NCI-H748 (cell line): ENCODE data around the gene NT5E.

Source experiments
- DNase-seq: peaks from one replicate; lab custom pipeline; 2025; ENCODE audit not compliant: unreplicated experiment; lab: John Stamatoyannopoulos, UW

The NT5E gene

GRCh38 chr6:85459224-85459901, 9.5 kb downstream of the NT5E start:
- DNase-seq: no peak

DNA sequence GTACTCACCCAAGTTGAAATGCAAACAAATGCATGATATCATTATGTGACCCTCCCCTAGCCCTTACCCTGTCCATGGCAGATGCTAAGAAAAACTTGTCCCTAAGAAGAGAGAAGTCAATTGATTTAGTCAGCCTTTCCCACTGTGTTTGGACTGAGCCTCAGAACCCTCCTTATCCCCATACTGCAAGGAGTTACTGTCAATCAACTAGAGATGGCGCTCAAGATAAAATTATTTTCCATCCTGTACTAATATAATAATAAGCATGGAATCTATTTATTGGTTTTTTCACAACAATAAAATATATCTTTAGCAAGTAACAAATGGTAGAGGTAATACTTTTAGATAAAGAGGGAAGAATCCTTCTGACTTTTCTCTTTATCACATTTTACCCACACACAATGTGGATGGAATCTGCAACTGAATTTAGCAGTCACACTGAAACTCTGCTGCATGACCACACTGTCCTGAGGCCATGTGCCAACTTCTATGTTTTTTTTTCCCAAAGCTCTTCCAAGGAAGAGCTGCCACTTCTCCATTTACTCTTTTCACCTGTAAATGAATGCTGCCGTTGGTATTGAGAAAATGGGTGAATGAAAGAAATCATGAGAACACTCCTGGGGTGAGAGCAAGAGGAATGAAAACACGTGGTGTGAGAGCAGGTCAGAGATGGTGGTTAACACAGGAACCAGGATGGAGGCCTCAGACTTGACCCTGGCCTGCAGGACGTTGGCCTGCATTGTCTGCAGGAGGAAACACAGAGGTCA, 10.5 kb downstream of the NT5E start:
- DNase-seq: no peak

- no peak for DNase-seq
Observed at GRCh38 chr6:85460921-85461797, 11.3 kb downstream of the NT5E start.

GRCh38 chr6:85461798-85462170, 11.9 kb downstream of the NT5E start:
- no peak for DNase-seq

GRCh38 chr6:85462673-85463072, 12.8 kb downstream of the NT5E start:
- no peak for DNase-seq

DNA sequence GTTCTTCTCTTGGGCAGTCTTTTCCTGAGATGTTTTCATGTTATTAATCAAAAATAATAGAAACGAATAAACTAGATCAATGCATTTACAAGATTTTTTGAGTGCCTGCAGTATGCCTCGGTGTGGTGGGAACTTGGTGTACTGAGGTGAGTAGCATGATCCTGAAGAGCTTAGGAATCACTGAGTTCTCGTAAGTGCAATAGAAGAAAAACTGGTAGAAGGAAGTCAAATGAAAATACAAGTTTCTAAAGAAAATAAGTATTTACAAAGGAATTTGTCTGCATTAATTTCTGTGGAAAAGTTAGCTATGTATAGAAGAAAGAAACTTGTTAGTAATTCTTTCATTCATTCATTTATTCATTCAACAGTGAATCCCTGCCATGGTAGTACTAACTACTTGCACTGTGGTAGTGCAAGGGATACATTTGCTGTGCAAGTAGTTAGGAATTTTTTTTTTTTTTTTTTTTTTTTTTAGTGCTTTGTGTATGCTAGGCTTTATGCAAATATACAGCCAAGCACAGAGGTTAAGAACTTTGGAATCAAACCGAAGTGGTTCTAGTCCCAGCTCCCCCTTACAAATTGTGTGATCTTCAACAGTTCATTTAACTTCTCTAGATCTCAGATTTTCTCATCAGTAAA, 13.9 kb downstream of the NT5E start:
- no peak for DNase-seq

GRCh38 chr6:85464260-85464644, 14.4 kb downstream of the NT5E start:
- no peak for DNase-seq

DNA sequence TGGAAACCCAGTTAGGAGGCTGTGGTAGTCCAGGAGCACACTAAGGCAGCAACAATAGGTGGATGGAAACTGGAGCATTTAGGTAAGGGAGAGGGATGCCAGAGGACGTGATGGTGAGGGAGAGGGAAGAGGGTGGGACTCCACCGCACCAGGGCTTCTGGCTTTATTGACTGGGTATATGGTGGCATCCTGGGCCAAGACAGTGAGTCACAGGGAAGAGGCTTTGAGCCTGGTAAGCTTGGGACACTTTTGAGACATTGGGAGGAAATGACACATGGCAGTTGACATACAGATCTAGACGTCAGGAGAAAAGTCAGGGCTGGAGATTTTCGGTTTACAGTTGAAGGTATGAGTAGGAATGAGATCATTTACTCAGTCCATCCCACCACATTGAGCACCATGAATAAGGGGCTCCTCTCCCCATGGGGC, 14.9 kb downstream of the NT5E start:
- DNase-seq: no peak

DNA sequence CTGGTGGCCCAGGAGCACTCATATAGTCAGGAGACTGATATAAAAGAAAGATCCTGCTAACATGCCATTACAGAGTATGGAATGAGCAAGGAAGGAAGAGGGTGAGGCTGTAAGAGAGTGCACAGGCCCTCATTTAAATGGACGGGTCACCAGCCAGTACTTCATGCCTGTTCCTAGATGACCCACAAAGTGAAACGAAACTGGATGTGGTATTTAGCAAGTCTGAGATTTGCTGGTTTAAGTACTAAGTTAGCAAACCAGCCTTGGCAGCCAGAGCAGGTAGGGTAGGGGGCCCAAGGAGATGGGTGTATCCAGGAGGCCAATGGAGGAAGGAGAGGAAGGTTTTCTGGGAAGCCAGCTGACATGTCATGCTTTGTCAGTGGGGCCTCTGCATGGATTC, 15.9 kb downstream of the NT5E start:
- no peak for DNase-seq

DNA sequence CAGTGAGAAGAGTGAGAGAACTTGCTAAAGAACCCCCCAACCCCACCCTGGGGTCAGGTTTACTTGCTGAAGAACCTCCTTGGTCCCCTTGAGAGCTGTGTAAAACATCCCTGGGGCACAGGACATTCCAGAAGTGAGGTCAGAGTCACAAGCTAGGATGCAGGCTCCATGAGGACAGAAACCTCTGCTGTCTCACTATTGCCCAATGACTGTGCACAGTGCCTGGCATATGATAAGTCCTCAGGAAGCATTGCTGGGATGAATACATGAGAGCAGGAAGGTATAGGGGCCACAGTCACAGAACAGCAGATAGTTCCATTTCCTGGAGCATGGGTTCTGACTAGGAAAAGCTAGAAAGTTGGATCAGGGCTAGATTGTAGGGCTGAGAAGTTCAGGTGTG, 18.4 kb downstream of the NT5E start:
- no peak for DNase-seq

DNA sequence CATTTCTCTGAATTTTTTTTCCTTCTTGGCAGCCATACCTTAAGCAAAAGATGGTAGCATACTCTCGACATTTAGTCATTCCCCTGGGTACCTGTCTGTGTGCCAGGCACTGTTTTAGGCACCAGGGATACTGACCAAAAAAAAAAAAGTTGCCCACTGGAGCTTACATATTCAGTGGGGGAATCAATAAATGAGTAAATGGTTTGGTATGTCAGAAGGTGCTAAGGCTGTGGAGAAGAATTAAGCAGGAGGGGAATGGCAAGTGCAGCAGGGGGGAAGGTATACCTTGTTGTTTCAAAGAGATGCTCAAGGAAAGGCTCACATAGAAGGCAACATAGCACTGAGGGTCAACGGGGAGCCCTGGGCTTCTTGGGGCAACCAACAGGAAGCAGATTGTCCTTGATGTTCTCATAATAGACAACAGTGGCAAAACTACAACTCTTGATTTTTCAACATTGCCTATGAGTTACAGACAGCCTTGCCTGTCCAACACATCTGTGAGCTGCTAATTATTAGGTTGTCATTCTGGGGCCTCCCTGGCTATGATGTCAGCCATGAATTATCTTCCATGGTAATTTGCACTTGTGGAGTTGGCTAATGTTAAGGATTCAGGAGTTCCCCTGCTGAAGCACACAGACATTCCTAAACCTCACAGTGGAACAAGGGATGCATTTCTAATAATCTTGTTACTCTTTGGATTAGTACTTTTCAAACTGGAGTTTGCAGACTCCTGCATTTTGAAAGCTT, 19.6 kb downstream of the NT5E start:
- DNase-seq: no peak

DNA sequence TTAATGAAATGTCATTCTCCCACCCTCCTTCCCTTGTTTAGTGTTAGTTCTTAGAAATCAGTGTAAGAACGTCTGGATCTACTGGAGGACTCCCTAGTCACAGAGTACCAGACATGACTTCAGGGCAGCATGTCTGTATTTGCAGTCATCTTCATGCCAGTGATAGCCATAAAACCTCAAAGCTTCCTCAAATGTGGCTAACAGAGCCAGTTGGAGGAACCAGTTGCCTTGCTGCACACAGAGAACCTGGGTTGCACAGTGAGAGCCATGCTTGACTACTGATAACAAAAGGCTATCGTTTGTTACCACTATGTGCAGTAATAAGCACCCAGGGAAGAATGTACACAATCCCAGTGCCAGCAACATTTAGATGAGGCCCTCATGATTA, 20.1 kb downstream of the NT5E start:
- no peak for DNase-seq

DNA sequence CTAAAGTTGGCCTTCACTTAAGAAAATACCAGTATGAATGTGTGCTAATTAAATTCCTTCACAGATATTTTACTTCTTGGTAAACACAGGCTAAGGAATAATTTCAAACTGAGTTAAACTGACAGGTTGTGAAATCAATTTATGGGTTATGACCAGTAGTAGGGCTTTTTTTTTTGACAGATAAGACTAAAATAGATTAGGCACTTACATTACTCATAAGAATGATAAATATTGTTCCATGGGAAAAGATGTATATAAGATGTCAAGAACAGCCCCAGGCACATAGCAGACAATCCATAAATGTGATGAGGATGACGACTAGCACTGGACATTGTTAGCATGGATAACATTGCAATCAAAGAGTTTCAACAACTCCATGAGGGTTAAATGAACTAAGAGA, 22.9 kb downstream of the NT5E start:
- no peak for DNase-seq

DNA sequence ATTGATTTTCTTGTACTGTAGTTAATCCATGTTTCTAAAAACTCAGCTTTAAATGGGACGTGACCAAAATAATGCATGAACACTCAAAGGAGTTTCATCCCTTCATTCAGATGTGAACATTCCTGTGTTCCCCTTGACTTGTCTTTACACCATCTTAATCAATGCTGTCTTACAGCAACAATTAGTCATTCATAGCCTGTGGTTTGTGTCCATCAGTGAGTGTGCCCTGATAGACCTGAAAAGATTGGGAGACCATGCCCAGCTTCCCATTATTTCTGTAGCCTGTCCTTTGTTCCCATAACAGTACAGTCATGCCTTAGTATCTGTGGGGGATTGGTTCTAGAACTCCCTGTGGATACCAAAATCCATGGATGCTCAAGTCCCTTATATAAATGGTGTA, 23.9 kb downstream of the NT5E start:
- no peak for DNase-seq

DNA sequence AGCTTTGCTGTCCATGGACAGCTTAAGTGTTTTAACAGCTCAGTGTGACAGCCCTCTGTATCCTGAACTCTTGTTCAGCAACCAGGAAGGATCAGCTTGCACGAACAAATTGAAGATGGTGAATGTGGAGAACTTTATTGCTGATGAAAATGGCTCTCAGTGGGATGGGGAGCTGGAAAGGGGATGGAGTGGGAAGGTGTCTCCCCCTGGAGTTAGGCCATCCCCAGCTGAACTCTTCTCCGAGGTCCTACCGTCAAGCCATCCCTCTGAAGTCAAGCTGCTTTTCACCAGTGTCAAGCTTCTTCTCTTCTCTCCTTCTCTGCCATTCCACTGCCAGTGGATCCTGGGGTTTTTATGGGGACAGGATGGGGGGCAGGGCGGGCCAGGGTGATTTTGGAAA, 26.6 kb downstream of the NT5E start:
- DNase-seq: no peak

DNA sequence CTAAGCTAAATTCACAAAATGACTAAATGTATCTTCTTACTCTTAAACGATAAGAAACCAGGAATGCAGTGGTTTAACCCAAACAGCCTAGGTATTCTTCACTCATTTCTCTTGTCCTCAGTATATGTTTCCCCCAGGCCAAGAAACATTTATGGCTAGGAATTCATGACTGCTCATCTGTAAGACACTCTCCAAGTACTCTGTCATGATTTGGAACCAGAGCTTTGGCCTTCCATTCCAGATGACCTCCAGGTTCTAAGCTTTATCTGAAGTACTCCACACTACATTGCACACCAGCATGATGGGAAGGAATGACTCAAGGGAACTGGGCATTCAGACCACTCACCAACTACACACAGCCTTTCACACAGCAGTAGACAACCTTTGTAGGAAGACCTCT, 29.3 kb downstream of the NT5E start:
- no peak for DNase-seq

DNA sequence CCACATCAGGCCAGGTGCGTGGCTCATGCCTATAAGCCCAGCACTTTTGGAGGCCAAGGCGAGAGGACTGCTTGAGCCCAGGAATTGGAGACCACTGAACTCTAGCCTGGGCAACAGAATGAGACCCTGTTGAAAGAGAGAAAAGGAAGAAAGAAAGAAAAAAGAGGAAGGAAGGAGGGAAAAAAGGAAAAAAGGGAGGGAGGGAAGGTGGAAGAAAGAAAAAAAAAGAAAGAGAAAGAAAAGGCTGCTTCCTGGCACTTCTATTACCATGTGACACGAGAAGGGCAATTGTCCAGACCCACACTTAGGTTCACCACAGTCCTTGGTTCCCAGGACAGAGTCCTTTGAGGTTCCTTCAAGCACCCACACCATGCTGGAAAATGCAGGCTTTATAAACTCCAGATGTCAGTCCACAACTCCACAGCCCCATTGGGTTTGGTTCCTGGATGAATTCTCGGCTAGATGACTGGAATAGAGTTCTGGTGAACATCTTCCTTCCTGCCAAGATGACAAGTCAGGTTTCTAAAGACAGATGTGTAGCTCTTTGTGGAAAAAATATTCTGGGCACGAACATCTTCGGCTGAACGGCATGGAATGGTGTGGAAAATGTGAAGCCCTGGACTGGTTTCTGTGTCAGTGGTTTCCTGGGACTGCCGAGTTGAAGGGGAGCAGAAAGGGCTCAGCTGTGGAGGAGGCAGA, 32.5 kb downstream of the NT5E start:
- no peak for DNase-seq

DNA sequence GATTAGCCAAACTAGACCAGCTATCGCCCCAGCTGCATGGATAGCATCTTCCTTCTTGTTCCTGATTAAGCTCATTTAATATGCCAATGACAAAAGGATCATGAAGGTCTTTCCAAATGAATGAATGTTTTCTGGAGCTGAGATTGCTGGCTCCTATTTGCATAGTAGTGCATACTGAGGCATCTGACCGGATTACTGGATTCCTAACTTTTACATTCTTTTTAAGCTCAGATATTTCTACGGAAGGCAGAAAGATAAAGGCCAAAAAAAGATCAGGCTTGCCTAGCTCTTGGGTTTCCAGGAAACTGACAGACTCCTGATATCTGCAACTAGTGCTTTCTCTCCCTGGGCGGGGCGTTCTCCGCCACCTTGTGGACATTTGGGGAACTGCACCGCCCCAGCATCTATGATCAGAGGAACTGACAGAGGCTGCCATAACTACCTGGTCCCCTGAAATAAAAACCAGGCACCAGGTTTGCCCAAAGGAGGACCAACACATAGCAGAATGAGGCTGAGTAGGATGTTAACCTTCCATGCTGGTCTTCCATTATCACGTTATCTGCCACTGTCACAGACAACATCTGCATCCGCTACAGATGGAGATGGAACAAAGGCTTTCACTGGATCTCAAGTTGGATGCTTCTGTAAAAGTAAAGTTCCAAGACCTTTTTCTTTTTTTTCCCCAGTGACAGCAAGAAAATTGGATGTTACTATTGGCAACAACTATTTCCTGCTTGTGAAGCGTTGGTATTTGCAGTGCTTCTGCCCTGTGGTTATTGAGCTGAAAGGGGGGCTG, 33.2 kb downstream of the NT5E start:
- DNase-seq: peak; percentile 57

- no peak for DNase-seq
Observed at GRCh38 chr6:85483846-85484245, 34.0 kb downstream of the NT5E start.
